ENCODE data around the gene CEP97. TPM values are rescaled to one million over a fixed set of nuclear protein-coding genes. Genes with fewer than 3 reads are reported as not detected.

CEP97 gene
- total RNA-seq, 1 donor from 2014 or later, result 7.2 TPM

- H3K9me3 Mint-ChIP-seq (ENCODE audit: unreplicated experiment), result no peaks in the 10 kb centered on the region
- peaks cover under 1% of the 10 kb centered on the region for H3K36me3 Mint-ChIP-seq (ENCODE audit: low read depth, unreplicated experiment)
- no peak for TF ChIP-seq CTCF (IDR thresholded peaks at IDR 0.05; ENCODE audit: unreplicated experiment)
- no peak overlapping the region for H3K4me3 Mint-ChIP-seq (ENCODE audit: unreplicated experiment)
- no peak overlapping the region for H3K27ac Mint-ChIP-seq (ENCODE audit: unreplicated experiment)
- no peaks in the 10 kb centered on the region for H3K27me3 Mint-ChIP-seq (ENCODE audit: unreplicated experiment)
- H3K4me1 Mint-ChIP-seq (ENCODE audit: unreplicated experiment), result peaks cover 15% of the 10 kb centered on the region
- no peak for DNase-seq (ENCODE audit: low spot score)
These were observed 1.8 kb upstream of the CEP97 start for GRCh38 chr3:101722394-101723173.

GRCh38 chr3:101725194-101725889 lies 928 bp downstream of the CEP97 start:
- Mint-ChIP-seq H3K9me3 (ENCODE audit: unreplicated experiment) (no peaks in the 10 kb centered on the region), H3K36me3 (ENCODE audit: low read depth, unreplicated experiment) (peaks cover 7% of the 10 kb centered on the region), H3K27me3 (ENCODE audit: unreplicated experiment) (no peaks in the 10 kb centered on the region), H3K4me1 (ENCODE audit: unreplicated experiment) (peaks cover 15% of the 10 kb centered on the region), H3K4me3 (ENCODE audit: unreplicated experiment) (peak overlapping the region; percentile 97), H3K27ac (ENCODE audit: unreplicated experiment) (no peak overlapping the region)
- DNase-seq (ENCODE audit: low spot score), result peak; percentile 20
- TF ChIP-seq CTCF (IDR thresholded peaks at IDR 0.05; ENCODE audit: unreplicated experiment), result no peak

GRCh38 chr3:101725890-101726275 lies 1.5 kb downstream of the CEP97 start:
- peaks cover 7% of the 10 kb centered on the region for H3K36me3 Mint-ChIP-seq (ENCODE audit: low read depth, unreplicated experiment)
- H3K4me3 Mint-ChIP-seq (ENCODE audit: unreplicated experiment), result peak overlapping the region; percentile 97
- H3K27me3 Mint-ChIP-seq (ENCODE audit: unreplicated experiment), result no peaks in the 10 kb centered on the region
- DNase-seq (ENCODE audit: low spot score), result no peak
- TF ChIP-seq CTCF (IDR thresholded peaks at IDR 0.05; ENCODE audit: unreplicated experiment), result no peak
- H3K27ac Mint-ChIP-seq (ENCODE audit: unreplicated experiment), result no peak overlapping the region
- peaks cover 15% of the 10 kb centered on the region for H3K4me1 Mint-ChIP-seq (ENCODE audit: unreplicated experiment)
- H3K9me3 Mint-ChIP-seq (ENCODE audit: unreplicated experiment), result no peaks in the 10 kb centered on the region

- Mint-ChIP-seq H3K27ac (ENCODE audit: unreplicated experiment) (no peak overlapping the region), H3K36me3 (ENCODE audit: low read depth, unreplicated experiment) (peaks cover 17% of the 10 kb centered on the region), H3K4me1 (ENCODE audit: unreplicated experiment) (peaks cover 3% of the 10 kb centered on the region), H3K4me3 (ENCODE audit: unreplicated experiment) (no peak overlapping the region), H3K9me3 (ENCODE audit: unreplicated experiment) (no peaks in the 10 kb centered on the region), H3K27me3 (ENCODE audit: unreplicated experiment) (no peaks in the 10 kb centered on the region)
- no peak for TF ChIP-seq CTCF (IDR thresholded peaks at IDR 0.05; ENCODE audit: unreplicated experiment)
- DNase-seq (ENCODE audit: low spot score), result no peak
These were observed 5.2 kb downstream of the CEP97 start for GRCh38 chr3:101729586-101729985.

GRCh38 chr3:101730839-101731238 lies 6.4 kb downstream of the CEP97 start:
- Mint-ChIP-seq H3K27ac (ENCODE audit: unreplicated experiment) (no peak overlapping the region), H3K27me3 (ENCODE audit: unreplicated experiment) (no peaks in the 10 kb centered on the region), H3K4me1 (ENCODE audit: unreplicated experiment) (no peaks in the 10 kb centered on the region), H3K36me3 (ENCODE audit: low read depth, unreplicated experiment) (peaks cover 28% of the 10 kb centered on the region), H3K4me3 (ENCODE audit: unreplicated experiment) (no peak overlapping the region), H3K9me3 (ENCODE audit: unreplicated experiment) (no peaks in the 10 kb centered on the region)
- DNase-seq (ENCODE audit: low spot score), result no peak
- TF ChIP-seq CTCF (IDR thresholded peaks at IDR 0.05; ENCODE audit: unreplicated experiment), result no peak

Measured in endothelial cell (in vitro differentiated cells).